GM21447 (cell line): Measurements from ENCODE around the gene GPR87.

Experiments used
- ATAC-seq: cut with Tn5 transposase; IDR thresholded peaks from one replicate; pipeline ENCODE4 v1.9.1; 2021; ENCODE audit not compliant: unreplicated experiment

GPR87 gene

DNA sequence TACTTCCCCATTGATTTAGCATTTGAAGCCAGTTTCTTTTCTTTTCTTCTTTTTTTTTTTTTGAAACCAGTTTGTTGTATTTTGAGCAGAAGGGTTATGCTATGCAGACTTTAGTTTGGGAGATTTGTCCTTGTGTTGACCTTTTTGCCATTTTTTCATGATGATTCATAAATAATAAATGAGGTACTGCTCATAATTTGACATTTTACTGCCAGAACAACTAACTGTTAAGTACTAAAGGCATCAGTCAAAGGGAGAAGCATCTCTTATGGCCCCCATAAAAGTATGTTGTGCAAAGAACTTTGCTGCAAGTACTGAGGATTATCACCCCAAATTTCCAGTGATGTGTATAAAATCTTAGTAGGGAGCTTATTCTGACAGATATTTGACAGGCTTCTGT is 1.7 kb upstream of the GPR87 start:
- no peak for ATAC-seq

- no peak for ATAC-seq
Observed at GRCh38 chr3:151315846-151316245, 774 bp downstream of the GPR87 start.

DNA sequence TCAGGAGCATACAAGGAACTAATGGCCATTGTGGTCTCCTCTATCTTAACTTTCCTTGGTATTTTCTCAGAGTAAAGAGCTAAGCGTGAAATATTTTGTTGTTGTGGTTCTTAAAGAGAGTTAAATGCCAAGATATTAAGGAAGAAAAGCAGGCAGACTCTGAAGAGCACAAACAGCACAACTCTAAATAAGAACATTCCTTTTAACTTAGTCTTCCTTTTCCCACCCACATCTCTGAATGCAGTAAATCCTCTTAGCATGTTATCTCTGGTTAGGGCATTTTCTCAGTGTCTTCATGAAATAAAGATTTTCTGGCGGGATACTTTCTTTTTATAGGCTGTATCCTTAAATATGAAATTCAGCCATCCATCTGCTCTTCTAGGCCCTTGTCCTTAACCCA is 1.5 kb downstream of the GPR87 start:
- ATAC-seq = no peak

GRCh38 chr3:151314593-151314992 is 2.0 kb downstream of the GPR87 start:
- no peak for ATAC-seq

DNA sequence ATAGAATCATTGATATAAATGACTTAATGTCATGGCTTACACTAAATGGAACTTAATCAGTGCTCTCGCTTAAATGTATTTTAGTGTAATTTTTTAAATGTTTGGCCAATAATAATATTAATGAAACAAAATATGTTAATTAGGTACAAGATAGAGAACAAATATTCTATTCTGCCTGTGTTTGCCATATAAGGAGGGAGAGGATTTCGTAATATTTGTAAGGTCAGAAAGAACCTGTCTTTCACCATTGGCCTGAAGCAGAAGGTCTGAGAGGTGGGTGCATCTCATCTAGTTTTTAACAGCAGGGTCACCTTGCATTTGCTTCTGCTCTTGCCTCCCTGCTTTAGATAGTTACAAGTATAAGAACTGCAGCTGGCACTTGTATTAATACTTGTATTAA is 2.5 kb downstream of the GPR87 start:
- no peak for ATAC-seq

DNA sequence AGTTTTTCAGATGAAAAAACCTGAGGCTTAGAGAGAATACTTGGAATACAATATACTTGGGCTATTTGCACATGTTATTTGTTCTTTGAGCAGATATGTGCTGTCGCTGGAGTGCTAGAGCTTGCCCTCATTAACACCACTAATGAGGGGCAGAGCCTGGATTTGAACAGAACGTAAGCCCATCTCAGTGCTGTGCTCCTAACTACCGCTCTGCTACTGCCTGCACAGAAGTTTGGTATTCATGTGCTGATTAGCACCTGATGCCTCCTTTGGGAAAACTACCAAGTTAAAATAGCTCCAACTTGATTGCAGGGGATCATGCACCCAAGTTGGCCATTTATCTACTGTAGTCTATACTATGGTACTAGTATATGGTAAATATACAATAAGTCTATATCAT is 3.6 kb downstream of the GPR87 start:
- no peak for ATAC-seq

- no peak for ATAC-seq
Observed at GRCh38 chr3:151309566-151309965, 7.1 kb downstream of the GPR87 start.

DNA sequence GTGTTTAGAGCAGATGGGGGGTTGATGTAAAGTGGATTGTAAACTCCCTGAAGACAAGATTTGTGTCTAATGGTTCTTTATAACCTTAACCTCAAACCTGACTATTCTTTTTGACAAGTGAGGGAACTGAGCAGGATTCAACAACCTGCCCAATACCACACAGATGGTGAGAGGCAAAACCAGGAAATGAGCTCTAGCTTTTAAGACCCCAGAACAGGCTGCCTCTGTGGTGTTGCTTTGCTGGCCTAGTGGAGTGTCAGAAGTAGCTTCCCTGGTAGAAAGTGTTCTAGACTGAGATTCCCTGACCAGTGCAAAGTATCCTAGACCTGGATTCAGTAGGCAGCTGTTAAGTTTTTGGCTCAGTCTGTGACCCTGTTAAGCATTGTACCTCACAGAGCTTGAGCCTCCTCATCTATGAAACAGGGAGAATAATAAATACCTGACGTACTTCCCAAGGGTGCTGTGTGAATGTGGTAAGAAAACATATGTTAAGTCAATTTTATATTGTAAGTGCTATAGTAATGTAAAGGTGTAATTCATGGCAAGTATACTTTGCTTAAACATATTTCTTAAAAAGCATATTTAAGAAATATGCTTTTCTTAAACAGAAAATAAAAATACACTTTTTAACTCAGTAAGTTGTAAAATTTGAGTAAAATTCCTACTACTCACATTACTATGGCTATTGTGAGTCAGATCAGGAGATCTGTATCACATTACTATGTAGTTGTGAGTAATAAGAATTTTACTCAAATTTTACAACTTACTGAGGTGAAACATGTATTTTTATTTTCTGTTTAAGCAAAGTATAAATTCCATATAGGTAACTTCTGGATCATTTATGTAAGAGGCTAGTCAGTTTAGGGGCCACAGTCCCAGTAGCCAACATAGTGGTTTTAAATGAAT is 8.8 kb downstream of the GPR87 start:
- ATAC-seq = no peak

DNA sequence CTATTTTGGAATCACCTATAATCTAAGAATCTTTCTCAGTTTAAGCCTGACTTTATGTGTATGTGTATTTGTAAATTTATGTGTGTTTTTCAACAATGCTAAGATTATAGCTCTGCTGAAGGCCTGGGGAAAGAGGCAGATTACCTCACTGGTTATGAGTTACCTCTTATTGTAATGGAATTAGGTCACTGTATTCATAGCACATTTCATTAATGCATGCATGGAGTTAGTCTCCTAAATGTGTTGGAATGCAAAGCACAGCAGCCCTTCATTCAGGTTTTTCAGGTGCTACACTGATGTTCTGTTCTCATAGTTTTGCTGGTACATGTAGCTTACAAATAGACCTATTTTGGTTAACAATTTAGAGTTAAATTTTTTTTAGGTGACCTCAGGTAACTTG is 9.5 kb downstream of the GPR87 start:
- ATAC-seq = no peak

DNA sequence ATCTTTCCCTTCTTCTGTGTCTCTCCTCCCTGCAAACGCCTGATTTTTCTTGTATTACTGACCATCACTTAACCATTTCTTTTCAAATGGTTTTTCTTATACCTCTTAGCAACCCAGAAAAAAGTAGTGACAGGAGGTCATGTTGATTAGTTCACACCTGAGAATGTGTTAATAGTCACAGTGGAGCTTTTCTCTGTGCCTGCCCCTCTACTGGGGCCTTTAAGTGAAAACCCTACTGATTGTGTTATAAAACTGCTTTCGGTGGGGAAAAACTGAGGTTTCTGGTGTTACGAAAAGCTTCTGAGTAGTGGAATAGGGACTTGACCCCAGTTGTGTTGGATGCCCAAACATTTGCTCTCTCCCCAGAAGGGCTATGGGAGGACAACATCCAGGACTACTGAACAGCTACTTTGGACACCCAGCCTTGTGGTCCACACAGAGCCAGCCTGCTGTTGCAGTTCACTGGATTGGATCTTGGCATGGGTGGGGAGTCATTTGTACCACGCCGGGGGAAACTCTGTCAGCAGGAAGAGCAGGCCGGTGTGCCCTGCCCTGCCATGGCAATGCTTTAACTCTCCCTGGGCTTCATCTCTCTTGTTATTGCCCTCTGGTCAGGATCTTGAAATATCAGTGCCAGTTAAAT is 10.3 kb downstream of the GPR87 start:
- no peak for ATAC-seq

DNA sequence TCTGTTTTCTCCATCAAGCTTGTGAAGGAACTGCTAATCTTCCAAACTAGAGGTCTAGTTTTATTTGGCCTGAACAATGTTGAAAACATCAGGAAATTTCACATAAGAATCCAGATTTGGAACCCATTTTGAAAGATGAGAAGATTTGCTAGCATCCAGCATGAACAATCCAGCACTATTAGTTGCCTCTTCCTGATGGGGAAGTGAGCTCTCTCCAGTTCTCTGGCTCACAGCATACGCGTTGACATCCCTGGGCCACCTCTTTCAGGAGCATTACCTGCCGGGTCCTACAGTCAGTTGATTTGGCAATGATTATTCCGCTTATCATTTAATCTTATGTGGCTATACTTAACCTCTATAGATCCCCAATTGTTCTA is 10.9 kb downstream of the GPR87 start:
- ATAC-seq = no peak

DNA sequence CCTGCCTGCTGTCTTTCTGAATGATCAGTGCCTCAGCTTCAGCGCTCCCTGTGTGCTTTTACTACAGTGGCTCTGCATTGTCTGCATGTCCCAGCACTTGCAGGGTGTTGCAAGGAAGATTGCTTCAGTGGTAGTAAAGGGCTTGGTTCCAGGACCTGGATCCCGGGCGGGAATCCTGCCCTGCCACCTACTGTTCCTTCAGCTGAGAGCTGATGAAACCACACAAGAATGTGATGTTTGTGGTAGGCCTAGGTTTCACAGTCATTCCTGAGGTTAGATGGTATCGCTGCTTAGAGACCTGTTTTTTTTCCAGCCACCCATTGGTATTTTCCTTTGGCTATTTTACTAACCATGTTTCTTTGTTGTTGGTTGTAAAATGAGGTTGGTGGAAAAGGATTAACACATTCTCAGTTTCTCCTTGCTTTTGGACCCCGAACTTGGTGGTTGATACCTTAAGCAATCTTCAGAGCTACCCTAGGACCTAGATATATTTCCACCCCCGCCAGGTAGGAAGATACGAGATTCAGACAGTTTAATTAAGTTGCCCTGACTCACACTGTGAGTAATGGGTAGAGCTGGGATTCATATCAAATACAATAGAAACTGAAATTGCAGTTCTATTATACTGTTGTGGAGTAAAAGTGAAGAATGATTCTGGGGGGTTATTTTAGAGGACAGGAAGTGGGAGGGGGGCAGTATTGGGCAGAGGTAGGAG is 11.4 kb downstream of the GPR87 start:
- no peak for ATAC-seq

DNA sequence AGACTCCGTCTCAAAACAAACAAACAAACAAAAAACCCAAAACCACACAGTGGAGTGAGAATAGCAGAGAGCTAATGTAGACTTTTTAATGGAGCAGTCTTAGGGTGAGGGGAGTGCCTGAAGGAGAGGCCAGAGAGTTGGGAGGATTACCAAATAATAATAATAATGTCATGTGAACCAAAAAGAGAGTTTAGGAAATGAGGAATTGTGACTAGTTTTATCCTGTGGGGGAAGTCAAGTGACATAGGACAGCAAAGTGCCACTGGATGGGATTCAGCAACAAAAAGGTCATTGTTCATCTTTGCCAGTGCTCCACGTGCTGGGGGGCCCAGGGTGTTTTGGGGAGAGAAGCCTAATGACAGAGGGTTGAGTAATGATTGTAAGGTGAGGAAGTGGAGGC is 12.9 kb downstream of the GPR87 start:
- no peak for ATAC-seq

GRCh38 chr3:151301787-151302186 is 14.8 kb downstream of the GPR87 start:
- no peak for ATAC-seq

GRCh38 chr3:151300539-151300938 is 16.1 kb downstream of the GPR87 start:
- ATAC-seq = no peak

GRCh38 chr3:151299006-151299405 is 17.6 kb downstream of the GPR87 start:
- ATAC-seq = no peak

DNA sequence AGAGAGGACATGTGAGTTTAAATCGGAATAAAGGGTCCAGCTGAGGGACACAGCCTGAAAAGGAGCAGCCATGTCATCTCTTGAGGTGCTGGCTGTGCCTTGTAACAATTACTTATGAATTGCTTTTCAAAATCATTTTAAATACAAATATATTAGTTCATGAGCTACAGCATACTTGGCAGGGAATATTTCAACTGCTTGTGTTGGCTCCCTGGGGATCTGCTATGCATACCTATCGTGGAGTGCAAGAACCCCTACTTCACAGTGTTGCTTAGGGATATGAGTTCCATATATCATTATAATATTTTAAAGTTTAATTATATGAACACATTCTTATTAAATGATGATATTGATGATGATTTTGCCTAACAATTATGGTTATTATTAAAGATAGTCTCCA is 19.2 kb downstream of the GPR87 start:
- no peak for ATAC-seq

DNA sequence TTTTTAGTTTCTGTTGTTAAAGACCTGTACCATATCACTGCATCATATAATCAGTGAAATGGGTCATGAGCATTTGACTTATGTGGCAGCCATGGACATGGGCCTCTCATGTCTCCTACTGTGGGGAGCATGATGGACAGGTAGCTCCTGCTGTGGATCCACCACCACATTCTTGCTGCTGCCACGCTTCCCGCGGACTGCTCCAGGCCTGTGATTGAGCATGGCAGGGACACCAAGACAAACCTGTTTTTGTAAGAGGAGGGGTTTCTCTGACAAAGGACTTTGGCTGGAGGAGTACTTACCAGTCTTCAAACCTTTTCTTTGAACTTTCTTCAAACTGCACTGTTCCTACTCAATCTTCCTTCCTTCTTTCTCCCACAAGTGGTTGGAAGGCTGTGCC is 20.4 kb downstream of the GPR87 start:
- no peak for ATAC-seq

DNA sequence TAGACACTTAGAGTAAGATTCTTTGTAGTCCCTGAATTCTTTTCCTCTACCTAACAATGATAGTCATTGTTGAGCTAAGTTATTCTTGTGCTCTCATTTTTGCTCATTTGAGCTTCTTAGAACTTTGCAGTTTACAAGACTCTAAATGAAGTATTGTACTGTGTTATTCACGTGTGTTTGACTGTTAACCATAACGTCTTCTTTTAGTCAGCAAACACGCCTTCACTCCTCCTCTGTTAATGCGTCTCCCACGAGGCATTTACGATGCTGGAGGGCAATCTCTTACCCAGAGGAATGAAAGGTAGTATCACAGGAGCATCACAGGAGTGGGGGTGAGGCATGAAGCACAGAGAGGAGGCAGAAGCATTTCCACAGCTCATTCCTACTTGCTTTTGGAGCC is 23.5 kb downstream of the GPR87 start:
- ATAC-seq = no peak

DNA sequence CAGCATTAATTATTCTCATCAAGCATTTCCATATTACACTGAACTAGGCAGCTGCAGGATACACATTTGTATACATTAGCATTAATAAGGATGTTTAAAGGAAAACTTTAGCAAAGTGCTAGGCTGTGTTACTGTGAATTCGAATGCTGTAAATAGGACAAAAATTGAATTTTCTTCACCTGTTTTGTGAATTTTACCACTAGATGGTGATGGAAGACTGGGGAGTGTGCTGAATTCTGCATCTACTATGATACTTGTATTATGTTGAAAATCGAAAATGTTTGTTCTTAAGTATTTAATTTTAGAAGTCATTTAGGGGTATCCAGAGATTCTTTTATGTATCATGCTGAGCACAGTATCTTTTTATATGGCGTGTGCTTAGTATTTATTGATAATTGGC is 25.9 kb downstream of the GPR87 start:
- no peak for ATAC-seq

- ATAC-seq = no peak
Observed at GRCh38 chr3:151289445-151289844, 27.2 kb downstream of the GPR87 start.

DNA sequence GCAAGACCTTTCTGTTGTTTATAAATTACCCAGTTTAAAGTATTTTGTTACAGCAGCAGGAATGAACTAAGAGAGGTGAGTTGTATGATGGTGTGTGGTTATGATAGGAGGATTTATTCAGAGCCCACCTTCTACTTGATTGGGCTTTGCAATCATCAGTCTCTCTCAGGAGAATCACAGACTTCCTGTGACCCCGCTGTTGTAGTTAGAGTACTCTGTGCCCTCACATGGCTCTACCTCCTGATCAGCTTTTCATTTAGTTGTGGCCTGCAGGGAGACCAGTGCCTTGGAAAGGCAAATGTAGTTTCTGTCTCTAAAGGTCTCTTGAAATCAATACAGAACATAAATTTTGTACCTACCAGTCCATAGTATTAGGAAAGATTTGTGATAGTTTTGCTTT is 30.7 kb downstream of the GPR87 start:
- no peak for ATAC-seq
